SIG-M5 treated with dmso at 0.1 percent for 504 hours (cell line): ENCODE data around the gene EFNA1.

Source experiments
- DNase-seq: peaks from one replicate; lab custom pipeline; 2025; ENCODE audit not compliant: unreplicated experiment; lab: John Stamatoyannopoulos, UW

EFNA1 gene

DNA sequence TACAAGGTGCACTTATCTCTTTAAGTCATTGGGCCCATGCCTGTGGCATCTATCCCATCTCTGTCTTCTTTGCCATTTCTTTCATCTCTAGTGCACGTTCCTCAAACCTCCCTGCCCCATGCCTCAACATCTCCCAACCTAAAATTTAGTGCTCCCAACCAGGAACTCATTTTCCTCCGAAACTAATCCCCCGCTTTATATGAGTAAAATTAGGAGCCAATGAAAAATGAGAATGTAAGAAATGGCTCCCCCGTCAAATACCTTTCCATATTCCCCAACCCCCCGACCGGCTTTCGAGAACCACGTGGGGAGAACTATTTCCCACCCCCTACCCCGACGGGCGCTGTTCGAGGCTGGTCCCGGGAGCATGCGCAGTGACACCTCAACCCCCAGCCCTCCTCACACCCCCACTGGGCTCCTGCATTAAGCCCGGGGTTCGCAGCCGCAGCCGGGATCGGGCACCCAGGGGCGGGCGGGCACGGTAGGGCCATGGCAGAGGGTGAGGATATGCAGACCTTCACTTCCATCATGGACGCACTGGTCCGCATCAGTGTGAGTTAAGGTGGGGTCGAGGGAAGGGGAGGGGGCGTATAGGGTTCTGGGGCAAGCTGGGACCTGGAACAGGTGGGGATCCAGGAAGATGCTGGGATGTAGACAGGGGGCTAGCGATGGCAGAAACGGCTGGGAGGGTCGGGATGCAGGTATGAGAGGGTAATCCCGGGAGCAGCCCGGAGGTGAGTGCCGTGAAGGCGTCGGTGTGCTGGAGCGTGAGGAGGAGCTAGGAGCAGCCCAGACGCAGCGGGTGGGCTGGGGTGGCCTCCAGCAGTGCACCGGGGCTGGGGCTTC, 46.0 kb downstream of the EFNA1 start, which contains the start of gene TRIM46:
Gene TRIM46, plus strand, starts transcription at position 372 of the 846 bp plus-strand sequence. Its CDS starts 118 bp downstream, at position 490.
- peak; percentile 68 for DNase-seq

DNA sequence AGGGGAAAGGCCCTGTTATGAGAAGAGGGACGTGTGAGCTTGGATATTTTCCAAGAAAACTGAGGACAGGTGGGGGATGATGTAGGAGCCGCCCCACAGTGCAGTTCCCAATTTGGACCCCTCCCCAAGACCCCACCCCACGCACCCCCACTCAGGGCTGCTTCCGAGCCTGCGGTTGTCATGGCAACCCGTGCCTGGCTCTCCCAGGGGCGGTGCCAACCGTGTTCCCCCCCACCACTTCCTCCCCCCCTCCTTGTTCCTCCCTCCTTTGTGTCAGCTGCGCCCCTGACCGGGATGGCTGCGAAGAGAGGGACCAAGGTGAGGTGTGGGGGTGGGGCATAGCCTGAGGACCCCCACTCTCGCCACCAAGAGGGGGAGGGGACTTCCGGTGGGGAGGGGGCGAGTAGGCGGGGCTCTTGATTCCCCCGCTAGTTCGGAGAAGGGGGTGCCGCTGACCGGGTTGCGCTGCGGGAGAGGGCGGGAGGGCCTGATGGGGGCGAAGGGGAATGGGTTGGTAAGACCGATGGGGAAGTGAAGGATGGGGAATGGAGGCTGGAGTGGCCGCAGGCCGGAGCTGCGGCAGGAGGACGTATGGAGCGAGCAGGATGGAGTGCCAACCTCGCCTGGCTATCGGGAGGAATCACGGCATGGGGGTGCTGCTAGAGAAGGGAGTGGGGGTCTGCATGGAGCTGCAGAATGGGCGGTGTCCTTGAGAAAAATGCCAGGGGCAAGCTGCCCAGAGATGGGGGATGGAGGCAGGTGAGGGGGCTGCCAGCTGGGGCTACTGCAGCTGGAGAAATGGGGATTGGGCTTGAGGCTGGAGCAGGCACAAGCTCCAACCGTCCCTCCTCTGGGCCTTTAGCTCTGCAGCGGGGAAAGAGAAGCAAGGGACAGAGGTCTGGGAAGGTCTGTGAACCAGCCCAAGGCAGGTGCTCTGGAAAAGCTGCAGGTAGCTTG, 46.9 kb downstream of the EFNA1 start:
- DNase-seq, result no peak

DNA sequence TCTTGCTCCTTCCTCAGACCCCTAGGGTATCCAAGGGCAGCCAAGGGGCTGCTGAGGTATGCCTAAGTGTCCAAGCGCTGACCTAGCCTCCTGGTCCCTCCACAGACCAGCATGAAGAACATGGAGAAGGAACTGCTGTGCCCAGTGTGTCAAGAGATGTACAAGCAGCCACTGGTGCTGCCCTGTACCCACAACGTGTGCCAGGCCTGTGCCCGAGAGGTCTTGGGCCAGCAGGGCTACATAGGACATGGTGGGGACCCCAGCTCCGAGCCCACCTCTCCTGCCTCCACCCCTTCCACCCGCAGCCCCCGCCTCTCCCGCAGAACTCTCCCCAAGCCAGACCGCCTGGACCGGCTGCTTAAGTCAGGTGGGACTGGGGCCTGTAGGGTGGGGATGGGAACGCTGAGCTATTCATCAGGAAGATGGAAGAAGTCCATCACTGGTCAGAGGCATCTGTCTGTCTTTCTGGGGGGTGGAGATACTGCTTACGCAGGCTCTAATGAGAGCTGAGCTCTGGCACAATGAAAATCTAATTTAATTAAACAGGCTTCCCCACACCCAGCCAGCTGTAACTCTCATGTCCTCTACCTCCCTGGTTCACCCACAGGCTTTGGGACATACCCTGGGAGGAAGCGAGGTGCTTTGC, 47.7 kb downstream of the EFNA1 start:
- DNase-seq, result no peak

GRCh38 chr1:155175927-155176371, 48.3 kb downstream of the EFNA1 start:
- DNase-seq, result no peak

DNA sequence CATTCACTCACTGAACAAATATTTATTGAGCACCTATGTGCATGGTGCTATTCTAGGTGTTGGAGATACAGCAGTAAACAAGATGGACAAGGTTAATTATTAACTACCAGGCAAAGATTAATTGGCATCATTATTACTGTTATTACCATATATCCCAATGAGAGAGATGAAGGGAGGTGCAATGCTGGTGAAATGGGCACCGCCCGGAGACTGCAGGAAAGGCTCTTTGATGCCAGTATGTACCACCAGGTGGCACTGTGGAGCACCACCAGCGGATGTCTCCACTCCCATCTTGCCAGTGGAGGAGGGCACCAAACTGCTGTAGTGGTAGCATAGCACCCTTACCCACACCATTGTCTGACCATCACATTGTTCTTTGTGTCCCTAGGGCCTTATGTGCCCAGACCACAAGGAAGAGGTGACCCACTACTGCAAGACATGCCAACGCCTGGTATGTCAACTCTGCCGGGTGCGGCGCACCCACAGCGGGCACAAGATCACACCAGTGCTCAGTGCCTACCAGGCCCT, 48.9 kb downstream of the EFNA1 start:
- peak; percentile 86 for DNase-seq

DNA sequence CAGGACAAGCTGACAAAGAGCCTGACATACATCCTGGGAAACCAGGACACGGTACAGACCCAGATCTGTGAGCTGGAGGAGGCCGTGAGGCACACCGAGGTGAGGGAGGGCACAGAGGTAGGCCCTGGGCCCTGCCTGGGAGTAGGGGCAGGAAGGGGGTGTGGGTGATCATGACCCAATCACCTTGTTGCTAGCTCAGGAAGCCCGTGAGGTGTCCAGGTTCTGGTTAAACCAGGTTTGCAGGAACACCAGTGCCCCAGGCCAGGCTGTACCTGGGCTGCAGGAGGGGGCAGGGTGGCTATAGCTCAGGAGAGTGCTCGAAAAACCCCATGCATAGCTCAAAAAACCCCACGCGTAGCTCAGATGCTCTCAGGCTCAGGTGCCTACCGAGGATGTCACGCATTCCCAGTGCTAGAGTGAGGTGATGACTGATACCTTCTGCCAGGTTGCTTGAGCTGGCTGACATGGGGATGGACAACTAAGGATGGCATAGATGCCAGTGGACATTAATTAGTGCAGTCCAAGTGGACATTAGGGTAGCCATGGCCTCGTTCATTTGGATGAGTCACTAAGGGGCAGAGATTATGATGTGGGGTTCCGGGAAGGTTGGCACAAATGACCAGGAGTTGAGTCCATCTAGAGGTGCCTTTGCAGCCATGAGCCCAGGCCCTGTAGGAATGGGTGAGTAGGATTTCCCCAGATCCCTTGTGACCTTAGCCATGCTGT, 49.7 kb downstream of the EFNA1 start:
- DNase-seq, result peak; percentile 35

DNA sequence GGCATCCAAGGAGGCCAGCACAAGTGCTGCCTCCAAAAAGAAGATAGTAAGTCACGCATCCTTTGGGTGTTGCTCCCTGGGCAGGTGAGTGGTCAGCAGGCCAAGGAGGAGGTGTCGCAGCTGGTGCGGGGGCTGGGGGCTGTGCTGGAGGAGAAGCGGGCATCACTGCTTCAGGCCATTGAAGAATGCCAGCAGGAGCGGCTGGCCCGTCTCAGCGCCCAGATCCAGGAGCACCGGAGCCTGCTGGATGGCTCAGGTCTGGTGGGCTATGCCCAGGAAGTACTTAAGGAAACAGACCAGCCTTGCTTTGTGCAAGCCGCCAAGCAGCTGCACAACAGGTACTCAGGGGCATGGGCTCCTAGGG, 50.2 kb downstream of the EFNA1 start:
- no peak for DNase-seq

DNA sequence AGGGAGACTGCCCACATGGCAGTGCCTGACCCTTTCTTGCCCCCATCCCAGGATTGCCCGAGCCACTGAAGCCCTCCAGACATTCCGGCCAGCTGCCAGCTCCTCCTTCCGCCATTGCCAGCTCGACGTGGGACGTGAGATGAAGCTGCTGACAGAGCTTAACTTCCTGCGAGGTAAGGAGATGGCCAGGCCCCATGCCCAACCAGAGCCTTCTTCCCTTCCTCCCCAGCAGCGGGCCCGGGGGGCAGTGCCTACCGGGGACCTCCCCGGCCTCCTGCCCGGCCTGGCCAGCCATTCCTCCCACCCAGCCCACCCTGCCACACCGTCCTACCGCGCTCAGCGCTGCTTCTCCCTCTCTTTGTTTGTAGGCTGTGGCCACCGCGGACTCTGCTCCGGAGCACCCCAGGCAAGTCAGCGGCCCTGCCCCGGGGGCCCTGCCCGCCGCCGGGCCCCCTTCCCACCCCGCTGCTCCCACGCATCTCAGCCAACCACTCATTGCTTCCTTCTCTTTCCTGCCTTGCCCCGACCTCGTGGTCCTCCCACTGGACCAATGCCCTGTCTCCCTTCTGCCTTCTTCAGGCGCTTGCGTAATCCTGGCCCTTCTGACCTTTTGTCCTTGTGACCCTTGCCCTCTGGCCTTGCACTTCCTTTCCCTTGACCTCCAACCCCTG, 50.9 kb downstream of the EFNA1 start:
- DNase-seq, result no peak

DNA sequence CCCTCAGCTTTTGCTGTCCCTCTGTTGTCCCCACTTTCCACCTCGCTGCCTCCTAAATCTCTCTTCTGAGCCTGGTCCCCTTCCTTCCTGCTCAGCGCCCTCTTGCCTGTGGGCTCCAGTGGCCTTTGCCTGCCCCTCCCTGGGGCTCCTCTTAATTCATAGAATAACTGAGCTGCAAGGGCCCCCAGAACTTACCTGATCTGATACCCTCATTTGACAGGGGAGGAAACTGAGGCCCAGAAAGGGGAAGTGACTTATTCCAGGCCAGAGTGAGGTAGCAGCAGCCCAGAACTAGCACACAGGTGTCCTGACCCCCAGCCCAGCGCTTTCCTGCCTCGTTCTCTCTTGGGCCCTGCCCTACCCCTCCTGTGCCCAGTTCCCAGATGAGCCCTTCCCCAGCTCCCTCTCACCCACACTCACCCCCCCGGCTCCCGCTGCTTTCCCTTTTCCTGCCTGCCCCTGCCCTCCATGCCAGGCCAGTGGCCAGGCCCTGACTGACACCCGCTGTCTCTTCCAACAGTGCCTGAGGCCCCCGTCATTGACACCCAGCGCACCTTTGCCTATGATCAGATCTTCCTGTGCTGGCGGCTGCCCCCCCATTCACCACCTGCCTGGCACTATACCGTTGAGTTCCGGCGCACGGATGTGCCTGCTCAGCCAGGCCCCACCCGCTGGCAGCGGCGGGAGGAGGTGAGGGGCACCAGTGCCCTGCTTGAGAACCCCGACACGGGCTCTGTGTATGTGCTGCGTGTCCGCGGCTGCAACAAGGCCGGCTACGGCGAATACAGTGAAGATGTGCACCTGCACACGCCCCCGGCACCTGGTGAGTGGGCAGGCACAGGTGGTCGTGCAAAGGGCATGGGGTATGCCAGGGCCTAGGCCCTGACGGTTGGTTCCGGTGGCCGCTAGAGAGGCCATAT, 51.7 kb downstream of the EFNA1 start:
- no peak for DNase-seq

DNA sequence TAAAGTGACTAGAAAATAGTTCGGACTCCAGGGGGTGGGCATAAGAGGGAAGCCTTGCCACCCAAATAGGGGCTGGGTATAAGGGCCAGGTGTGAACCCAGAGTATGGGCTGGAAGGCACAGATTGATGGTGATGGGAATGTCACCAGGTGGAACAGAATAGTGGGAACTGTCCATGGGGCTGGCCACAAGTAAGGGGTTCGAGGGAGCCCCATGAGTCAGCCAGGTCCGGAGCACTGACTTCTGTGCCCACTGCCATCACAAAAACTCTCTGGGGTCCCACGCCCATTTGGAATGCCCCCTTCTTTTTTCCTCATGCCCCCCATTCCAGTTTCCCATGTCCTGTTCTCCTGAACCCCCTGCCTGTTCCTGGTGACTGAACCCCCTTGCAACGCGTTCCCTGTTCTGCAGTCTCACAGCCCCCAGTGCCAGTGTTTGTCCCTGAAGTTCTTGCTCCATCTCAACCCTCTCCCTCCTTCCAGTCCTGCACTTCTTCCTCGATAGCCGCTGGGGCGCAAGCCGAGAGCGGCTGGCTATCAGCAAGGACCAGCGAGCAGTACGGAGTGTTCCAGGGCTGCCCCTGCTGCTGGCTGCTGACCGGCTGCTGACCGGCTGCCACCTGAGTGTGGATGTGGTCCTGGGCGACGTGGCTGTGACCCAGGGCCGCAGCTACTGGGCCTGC, 53.8 kb downstream of the EFNA1 start:
- no peak for DNase-seq

DNA sequence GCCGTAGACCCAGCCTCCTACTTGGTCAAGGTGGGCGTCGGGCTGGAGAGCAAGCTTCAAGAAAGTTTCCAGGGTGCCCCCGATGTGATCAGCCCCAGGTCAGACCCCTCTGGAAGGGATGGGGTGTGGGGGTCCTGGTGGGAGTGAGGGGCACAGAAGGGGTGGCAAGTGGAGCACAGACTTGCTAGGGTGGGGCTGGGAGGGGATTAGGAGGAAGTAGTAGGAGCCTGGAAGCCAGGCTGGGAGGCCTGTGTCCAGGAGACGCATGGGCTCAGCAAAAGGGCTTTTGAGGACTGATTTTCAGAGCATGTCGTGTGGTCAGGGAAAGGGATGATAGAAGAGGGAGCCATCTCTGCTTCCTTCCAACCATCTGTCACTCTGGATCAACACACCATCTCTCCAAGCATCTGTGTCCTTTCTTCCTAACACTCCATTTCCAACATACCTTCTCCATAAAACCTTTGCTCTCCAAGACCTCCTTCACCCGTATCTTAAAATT, 54.4 kb downstream of the EFNA1 start:
- no peak for DNase-seq

DNA sequence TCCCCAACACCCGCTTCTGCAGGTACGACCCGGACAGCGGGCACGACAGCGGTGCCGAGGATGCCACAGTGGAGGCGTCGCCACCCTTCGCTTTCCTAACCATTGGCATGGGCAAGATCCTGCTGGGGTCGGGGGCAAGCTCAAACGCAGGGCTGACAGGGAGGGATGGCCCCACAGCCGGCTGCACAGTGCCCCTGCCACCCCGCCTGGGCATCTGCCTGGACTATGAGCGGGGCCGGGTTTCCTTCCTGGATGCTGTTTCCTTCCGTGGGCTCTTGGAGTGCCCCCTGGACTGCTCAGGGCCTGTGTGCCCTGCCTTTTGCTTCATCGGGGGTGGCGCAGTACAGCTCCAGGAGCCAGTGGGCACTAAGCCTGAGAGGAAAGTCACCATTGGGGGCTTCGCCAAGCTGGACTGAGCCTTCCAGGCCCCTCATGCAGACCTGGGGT, 56.1 kb downstream of the EFNA1 start:
- no peak for DNase-seq

GRCh38 chr1:155184351-155184811, 56.7 kb downstream of the EFNA1 start:
- no peak for DNase-seq
